ENCODE data around the gene MPZL3.

GRCh38 chr11:118287006-118287405 is 34.8 kb upstream of the MPZL3 start:
- TF ChIP-seq ZNF274 (IDR thresholded peaks at IDR 0.05; ENCODE audit: low read depth, low read length) (no peak), YY1 (IDR thresholded peaks at IDR 0.05; ENCODE audit: insufficient read depth, insufficient read length) (no peak), SUZ12 (IDR thresholded peaks at IDR 0.05; ENCODE audit: extremely low read depth, insufficient read depth, insufficient read length) (no peak)

Data from NT2/D1 (cell line).